Liver (tissue), 3 donors: ENCODE results near the gene ROPN1.

Experiments
- GABPA ChIP-seq, 2 donors: IDR thresholded peaks in 1 of 2; conservative IDR thresholded peaks in 1 of 2; 2 replicates each; pipeline ENCODE4 v1.6.1; 2016; ENCODE audit warnings: antibody characterized with exemption in 2 of 2, mild to moderate bottlenecking in 1 of 2, moderate library complexity in 1 of 2
- HNF4A ChIP-seq, 2 donors: conservative IDR thresholded peaks; 2 replicates each; pipeline ENCODE4 v1.6.1; 2016; ENCODE audit warnings: antibody characterized with exemption in 2 of 2, mild to moderate bottlenecking in 2 of 2
- JUND ChIP-seq, 2 donors: IDR thresholded peaks; 2 replicates each; pipeline ENCODE4 v1.6.1; 2016; ENCODE audit warnings: antibody characterized with exemption in 2 of 2
- MAX ChIP-seq: IDR thresholded peaks from 2 replicates; pipeline ENCODE4 v1.6.1; 2016; ENCODE audit warnings: antibody characterized with exemption
- RAD21 ChIP-seq, 2 donors: IDR thresholded peaks; 2 replicates each; pipeline ENCODE4 v1.6.1; 2016; ENCODE audit warnings: antibody characterized with exemption in 2 of 2, mild to moderate bottlenecking in 2 of 2
- RXRA ChIP-seq, 2 donors: IDR thresholded peaks; 2 replicates each; pipeline ENCODE4 v1.6.1; 2017 to 2018; ENCODE audit warnings: antibody characterized with exemption in 2 of 2, mild to moderate bottlenecking in 1 of 2
- SP1 ChIP-seq: IDR thresholded peaks from 2 replicates; pipeline ENCODE4 v1.6.1; 2018; ENCODE audit warnings: antibody characterized with exemption, mild to moderate bottlenecking
- TAF1 ChIP-seq: conservative IDR thresholded peaks from 2 replicates; pipeline ENCODE4 v1.6.1; 2016; ENCODE audit warnings: antibody characterized with exemption, mild to moderate bottlenecking
- YY1 ChIP-seq: IDR thresholded peaks from 2 replicates; pipeline ENCODE4 v1.6.1; 2016; ENCODE audit warnings: antibody characterized with exemption, mild to moderate bottlenecking
- TF ChIP-seq, protein P1 (sequence below): fragments of 150-350 bp; IDR thresholded peaks from 2 replicates; pipeline ENCODE4 v1.5.1; 2017; ENCODE audit warnings: improper control_type of control experiment, low read depth, low read length; ENCODE audit not compliant: missing input control
- TF ChIP-seq, protein P2 (sequence below): IDR thresholded peaks from 2 replicates; pipeline ENCODE4 v1.6.1; 2016; ENCODE audit warnings: antibody characterized with exemption, mild to moderate bottlenecking
- donor health status: healthy.
- donor health status: healthy.

- TF ChIP-seq, protein P1, sequence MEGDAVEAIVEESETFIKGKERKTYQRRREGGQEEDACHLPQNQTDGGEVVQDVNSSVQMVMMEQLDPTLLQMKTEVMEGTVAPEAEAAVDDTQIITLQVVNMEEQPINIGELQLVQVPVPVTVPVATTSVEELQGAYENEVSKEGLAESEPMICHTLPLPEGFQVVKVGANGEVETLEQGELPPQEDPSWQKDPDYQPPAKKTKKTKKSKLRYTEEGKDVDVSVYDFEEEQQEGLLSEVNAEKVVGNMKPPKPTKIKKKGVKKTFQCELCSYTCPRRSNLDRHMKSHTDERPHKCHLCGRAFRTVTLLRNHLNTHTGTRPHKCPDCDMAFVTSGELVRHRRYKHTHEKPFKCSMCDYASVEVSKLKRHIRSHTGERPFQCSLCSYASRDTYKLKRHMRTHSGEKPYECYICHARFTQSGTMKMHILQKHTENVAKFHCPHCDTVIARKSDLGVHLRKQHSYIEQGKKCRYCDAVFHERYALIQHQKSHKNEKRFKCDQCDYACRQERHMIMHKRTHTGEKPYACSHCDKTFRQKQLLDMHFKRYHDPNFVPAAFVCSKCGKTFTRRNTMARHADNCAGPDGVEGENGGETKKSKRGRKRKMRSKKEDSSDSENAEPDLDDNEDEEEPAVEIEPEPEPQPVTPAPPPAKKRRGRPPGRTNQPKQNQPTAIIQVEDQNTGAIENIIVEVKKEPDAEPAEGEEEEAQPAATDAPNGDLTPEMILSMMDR, result no peak
- TF ChIP-seq RXRA (IDR thresholded peaks at IDR 0.05), result no peak
- TF ChIP-seq JUND (IDR thresholded peaks at IDR 0.05), result no peak
- TF ChIP-seq TAF1, result no peak
- no peak for TF ChIP-seq SP1
- no peak for TF ChIP-seq RAD21 (IDR thresholded peaks at IDR 0.05)
- no peak for TF ChIP-seq MAX
- TF ChIP-seq YY1, result no peak
- no peak for TF ChIP-seq HNF4A (conservative IDR thresholded peaks at IDR 0.05)
- TF ChIP-seq, protein P2, sequence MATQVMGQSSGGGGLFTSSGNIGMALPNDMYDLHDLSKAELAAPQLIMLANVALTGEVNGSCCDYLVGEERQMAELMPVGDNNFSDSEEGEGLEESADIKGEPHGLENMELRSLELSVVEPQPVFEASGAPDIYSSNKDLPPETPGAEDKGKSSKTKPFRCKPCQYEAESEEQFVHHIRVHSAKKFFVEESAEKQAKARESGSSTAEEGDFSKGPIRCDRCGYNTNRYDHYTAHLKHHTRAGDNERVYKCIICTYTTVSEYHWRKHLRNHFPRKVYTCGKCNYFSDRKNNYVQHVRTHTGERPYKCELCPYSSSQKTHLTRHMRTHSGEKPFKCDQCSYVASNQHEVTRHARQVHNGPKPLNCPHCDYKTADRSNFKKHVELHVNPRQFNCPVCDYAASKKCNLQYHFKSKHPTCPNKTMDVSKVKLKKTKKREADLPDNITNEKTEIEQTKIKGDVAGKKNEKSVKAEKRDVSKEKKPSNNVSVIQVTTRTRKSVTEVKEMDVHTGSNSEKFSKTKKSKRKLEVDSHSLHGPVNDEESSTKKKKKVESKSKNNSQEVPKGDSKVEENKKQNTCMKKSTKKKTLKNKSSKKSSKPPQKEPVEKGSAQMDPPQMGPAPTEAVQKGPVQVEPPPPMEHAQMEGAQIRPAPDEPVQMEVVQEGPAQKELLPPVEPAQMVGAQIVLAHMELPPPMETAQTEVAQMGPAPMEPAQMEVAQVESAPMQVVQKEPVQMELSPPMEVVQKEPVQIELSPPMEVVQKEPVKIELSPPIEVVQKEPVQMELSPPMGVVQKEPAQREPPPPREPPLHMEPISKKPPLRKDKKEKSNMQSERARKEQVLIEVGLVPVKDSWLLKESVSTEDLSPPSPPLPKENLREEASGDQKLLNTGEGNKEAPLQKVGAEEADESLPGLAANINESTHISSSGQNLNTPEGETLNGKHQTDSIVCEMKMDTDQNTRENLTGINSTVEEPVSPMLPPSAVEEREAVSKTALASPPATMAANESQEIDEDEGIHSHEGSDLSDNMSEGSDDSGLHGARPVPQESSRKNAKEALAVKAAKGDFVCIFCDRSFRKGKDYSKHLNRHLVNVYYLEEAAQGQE, result no peak
- no peak for TF ChIP-seq GABPA (IDR thresholded peaks at IDR 0.05 in 1 of 2, conservative IDR thresholded peaks at IDR 0.05 in 1 of 2)
These were observed 30.4 kb downstream of the ROPN1 start for GRCh38 chr3:123961508-123961856.
